B cell (primary cell): Measurements from ENCODE around the gene P2RY14.

Source experiments
- EZH2 ChIP-seq: IDR thresholded peaks from 2 replicates; pipeline ENCODE4 v1.6.1; 2012; ENCODE audit warnings: borderline replicate concordance, low read depth, mild to moderate bottlenecking, moderate library complexity, low read length; ENCODE audit not compliant: insufficient read depth, poor library complexity, severe bottlenecking
- TF ChIP-seq, protein P1 (sequence below): fragments of 200-600 bp; IDR thresholded peaks from one replicate; pipeline ENCODE4 v1.8.0; 2022; ENCODE audit warnings: antibody characterized with exemption, mild to moderate bottlenecking

DNA sequence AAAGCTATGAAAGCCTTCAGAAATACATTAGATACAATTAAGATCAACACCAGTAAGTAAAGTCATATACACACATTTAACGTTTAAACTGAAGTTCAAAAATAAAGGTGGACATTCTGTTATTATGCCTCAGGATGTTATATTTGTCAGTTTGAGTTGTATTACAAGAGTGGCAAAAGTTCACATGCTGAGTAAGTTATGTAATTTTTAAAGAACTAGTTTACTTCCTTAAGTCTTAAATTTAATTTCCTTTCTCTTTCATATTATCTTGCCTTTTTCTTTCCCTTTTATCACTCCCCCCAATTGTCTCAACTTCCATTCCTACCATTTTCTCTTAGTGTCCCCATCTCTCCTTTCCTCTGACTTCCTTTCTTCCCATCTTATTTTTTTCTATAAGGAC is 43.2 kb upstream of the P2RY14 start:
- TF ChIP-seq EZH2, result no peak
- TF ChIP-seq, protein P1, sequence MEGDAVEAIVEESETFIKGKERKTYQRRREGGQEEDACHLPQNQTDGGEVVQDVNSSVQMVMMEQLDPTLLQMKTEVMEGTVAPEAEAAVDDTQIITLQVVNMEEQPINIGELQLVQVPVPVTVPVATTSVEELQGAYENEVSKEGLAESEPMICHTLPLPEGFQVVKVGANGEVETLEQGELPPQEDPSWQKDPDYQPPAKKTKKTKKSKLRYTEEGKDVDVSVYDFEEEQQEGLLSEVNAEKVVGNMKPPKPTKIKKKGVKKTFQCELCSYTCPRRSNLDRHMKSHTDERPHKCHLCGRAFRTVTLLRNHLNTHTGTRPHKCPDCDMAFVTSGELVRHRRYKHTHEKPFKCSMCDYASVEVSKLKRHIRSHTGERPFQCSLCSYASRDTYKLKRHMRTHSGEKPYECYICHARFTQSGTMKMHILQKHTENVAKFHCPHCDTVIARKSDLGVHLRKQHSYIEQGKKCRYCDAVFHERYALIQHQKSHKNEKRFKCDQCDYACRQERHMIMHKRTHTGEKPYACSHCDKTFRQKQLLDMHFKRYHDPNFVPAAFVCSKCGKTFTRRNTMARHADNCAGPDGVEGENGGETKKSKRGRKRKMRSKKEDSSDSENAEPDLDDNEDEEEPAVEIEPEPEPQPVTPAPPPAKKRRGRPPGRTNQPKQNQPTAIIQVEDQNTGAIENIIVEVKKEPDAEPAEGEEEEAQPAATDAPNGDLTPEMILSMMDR, result no peak
